HUES6 (cell line): ENCODE data around the gene DYRK1B.

Experiments
- H3K27ac ChIP-seq: 2 replicates; pipeline ENCODE4 v1.7.0; 2013; ENCODE audit warnings: low read depth, mild to moderate bottlenecking, low read length, inconsistent platforms
- H3K27me3 ChIP-seq: 2 replicates; pipeline ENCODE4 v1.6.1; 2013; ENCODE audit warnings: low read length; ENCODE audit not compliant: control insufficient read depth, insufficient read depth
- H3K36me3 ChIP-seq: 2 replicates; pipeline ENCODE4 v1.6.1; 2013; ENCODE audit warnings: low read length; ENCODE audit not compliant: control insufficient read depth, insufficient read depth
- H3K4me1 ChIP-seq: 2 replicates; pipeline ENCODE4 v1.6.1; 2013; ENCODE audit warnings: low read length; ENCODE audit not compliant: control insufficient read depth, insufficient read depth
- H3K4me3 ChIP-seq: 2 replicates; pipeline ENCODE4 v1.5.1; 2013; ENCODE audit warnings: low read depth, low read length
- H3K9ac ChIP-seq: one replicate; pipeline ENCODE4 v1.6.1; 2013; ENCODE audit warnings: mild to moderate bottlenecking, low read length
- H3K9me3 ChIP-seq: 2 replicates; pipeline ENCODE4 v1.6.1; 2013; ENCODE audit warnings: low read depth, low read length; ENCODE audit not compliant: control insufficient read depth, insufficient read depth

The DYRK1B gene

GRCh38 chr19:39858541-39858940 is 24.6 kb upstream of the DYRK1B start:
- peaks cover 5% of the 10 kb centered on the region; the same call in 1 of the 2 replicates for H3K27me3 ChIP-seq
- no peak overlapping the region for H3K27ac ChIP-seq
- no peak overlapping the region for H3K4me3 ChIP-seq
- H3K4me1 ChIP-seq, result no peaks in the 10 kb centered on the region
- H3K9me3 ChIP-seq, result no peaks in the 10 kb centered on the region
- H3K36me3 ChIP-seq, result no peaks in the 10 kb centered on the region
- no peak overlapping the region for H3K9ac ChIP-seq

GRCh38 chr19:39852882-39853281 is 18.9 kb upstream of the DYRK1B start:
- H3K9ac ChIP-seq, result no peak overlapping the region
- no peaks in the 10 kb centered on the region for H3K9me3 ChIP-seq
- H3K36me3 ChIP-seq, result no peaks in the 10 kb centered on the region
- H3K4me1 ChIP-seq, result no peaks in the 10 kb centered on the region
- no peak overlapping the region for H3K27ac ChIP-seq
- no peak overlapping the region for H3K4me3 ChIP-seq
- H3K27me3 ChIP-seq, result no peaks in the 10 kb centered on the region

GRCh38 chr19:39850892-39851291 is 16.9 kb upstream of the DYRK1B start:
- Histone ChIP-seq H3K27ac (no peak overlapping the region), H3K36me3 (no peaks in the 10 kb centered on the region), H3K9me3 (no peaks in the 10 kb centered on the region), H3K27me3 (no peaks in the 10 kb centered on the region), H3K4me3 (no peak overlapping the region), H3K9ac (no peak overlapping the region), H3K4me1 (peaks cover 11% of the 10 kb centered on the region)

DNA sequence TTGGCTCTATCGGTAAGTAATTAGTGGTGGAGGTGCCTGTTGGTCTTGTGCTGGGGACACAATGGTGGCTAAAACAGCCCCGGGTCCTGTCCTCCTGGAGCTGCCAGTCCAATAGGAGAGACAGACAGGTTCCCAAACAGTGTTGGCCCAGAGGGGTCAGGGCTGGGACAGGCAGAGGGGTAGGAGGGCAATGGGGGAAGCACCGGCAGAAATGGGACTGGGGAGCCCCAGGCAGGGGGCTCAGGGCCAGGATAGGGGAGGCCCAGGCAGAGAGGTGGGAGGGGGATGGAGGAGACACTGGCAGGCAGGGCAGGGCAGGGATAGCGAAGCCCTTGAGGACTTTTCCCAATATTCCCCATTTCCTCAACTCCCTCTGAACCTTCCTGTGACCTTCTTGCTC is 14.4 kb upstream of the DYRK1B start:
- Histone ChIP-seq H3K27me3 (no peaks in the 10 kb centered on the region), H3K4me3 (no peak overlapping the region), H3K36me3 (no peaks in the 10 kb centered on the region), H3K9ac (no peak overlapping the region), H3K9me3 (no peaks in the 10 kb centered on the region), H3K27ac (no peak overlapping the region), H3K4me1 (peaks cover 20% of the 10 kb centered on the region)

DNA sequence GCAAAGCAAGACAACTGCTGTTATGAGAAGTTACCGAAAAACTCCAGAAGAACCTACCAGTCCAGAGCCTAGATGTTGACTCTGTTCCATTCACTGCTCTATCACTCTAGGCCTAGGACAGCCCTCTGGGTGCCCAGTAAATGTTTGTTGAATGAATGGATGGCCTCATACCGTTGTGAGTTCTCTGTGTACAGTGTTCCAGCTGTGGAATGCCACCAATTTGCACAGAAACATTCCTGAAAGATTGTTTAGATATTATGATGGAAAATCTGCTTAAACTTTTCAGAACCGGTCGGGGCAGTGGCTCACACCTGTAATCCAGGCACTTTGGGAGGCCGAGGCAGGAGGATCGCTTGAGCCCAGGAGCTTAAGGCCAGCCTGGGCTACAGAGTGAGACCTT is 13.6 kb upstream of the DYRK1B start:
- Histone ChIP-seq H3K27ac (no peak overlapping the region), H3K9me3 (no peaks in the 10 kb centered on the region), H3K4me1 (peaks cover 29% of the 10 kb centered on the region)

GRCh38 chr19:39846678-39847486 is 12.9 kb upstream of the DYRK1B start:
- Histone ChIP-seq H3K9me3 (no peaks in the 10 kb centered on the region), H3K36me3 (no peaks in the 10 kb centered on the region), H3K27me3 (no peaks in the 10 kb centered on the region), H3K4me1 (peaks cover 32% of the 10 kb centered on the region), H3K27ac (peak overlapping the region; percentile 67; the same call in 1 of the 2 replicates), H3K9ac (peak overlapping the region; percentile 22), H3K4me3 (peak overlapping the region; percentile 97)

More for the DNA sequence above, 13.6 kb upstream of the DYRK1B start:
- Histone ChIP-seq H3K36me3 (no peaks in the 10 kb centered on the region), H3K4me3 (no peak overlapping the region), H3K27me3 (no peaks in the 10 kb centered on the region), H3K9ac (no peak overlapping the region)

DNA sequence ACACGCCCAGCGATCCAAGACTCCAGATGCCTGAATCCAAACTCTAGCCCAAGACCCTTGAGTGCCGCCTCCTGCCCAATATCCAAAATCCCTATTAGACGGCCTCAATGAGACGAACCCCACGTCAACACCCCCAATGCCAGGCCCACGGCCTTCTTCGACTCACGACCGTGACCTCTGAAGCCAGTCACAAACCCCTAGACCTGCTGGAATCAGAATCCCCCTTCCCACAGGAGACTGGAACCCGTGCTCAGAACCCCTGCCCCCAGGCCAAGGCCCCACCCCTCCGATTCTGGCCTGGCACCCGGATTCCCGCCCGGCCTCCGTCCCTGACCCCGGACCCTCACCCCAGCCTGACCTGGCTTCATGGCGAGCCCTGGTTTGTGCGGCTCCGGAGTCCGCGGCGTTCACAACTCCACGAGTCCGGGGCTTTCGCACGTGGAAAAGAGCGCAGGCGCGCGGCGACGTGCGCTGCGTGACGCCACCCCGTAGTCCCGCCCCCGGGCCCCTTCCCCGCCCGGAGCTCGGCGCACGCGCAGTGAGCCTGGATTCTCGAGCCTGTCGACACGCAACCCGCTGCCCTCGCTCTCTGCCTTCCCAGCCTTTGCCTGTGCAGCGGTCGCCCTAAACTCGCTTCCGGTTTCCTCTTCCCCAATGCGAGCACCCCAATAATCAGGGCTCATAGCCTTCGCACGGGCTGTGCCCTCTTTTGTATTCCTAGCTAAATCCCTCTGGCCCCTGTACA is 12.1 kb upstream of the DYRK1B start, which contains the start of gene FBL:
Gene FBL, minus strand, starts transcription at position 447 of the 745 bp plus-strand sequence. Its CDS starts 79 bp downstream, at position 368.
- Histone ChIP-seq H3K4me1 (peaks cover 32% of the 10 kb centered on the region), H3K36me3 (peaks cover 5% of the 10 kb centered on the region; the same call in 1 of the 2 replicates), H3K27ac (peak within 1 kb of the TSS; percentile 67; the same call in 1 of the 2 replicates), H3K4me3 (peak within 1 kb of the TSS; percentile 97), H3K9ac (peak within 1 kb of the TSS; percentile 85), H3K27me3 (no peaks in the 10 kb centered on the region), H3K9me3 (no peaks in the 10 kb centered on the region)

GRCh38 chr19:39845584-39845932 is 11.6 kb upstream of the DYRK1B start:
- Histone ChIP-seq H3K9me3 (no peaks in the 10 kb centered on the region), H3K36me3 (peaks cover 10% of the 10 kb centered on the region; the same call in 1 of the 2 replicates), H3K27me3 (no peaks in the 10 kb centered on the region), H3K9ac (peak overlapping the region; percentile 85), H3K4me3 (peak overlapping the region; percentile 97), H3K27ac (peak overlapping the region; percentile 67; the same call in 1 of the 2 replicates), H3K4me1 (peaks cover 32% of the 10 kb centered on the region)

GRCh38 chr19:39845172-39845571 is 11.2 kb upstream of the DYRK1B start:
- peak overlapping the region; percentile 97 for H3K4me3 ChIP-seq
- H3K36me3 ChIP-seq, result peaks cover 13% of the 10 kb centered on the region
- H3K9me3 ChIP-seq, result no peaks in the 10 kb centered on the region
- peak overlapping the region; percentile 85 for H3K9ac ChIP-seq
- H3K27ac ChIP-seq, result no peak overlapping the region
- H3K27me3 ChIP-seq, result no peaks in the 10 kb centered on the region
- H3K4me1 ChIP-seq, result peaks cover 32% of the 10 kb centered on the region

- peaks cover 32% of the 10 kb centered on the region for H3K4me1 ChIP-seq
- H3K4me3 ChIP-seq, result peak overlapping the region; percentile 97
- H3K27me3 ChIP-seq, result no peaks in the 10 kb centered on the region
- H3K9me3 ChIP-seq, result no peaks in the 10 kb centered on the region
- peak overlapping the region; percentile 85 for H3K9ac ChIP-seq
- peaks cover 23% of the 10 kb centered on the region for H3K36me3 ChIP-seq
- no peak overlapping the region for H3K27ac ChIP-seq
Observed at GRCh38 chr19:39843919-39844793, 10.2 kb upstream of the DYRK1B start.
